Measurements from ENCODE around the gene IMP3.

- TF ChIP-seq CTCF (IDR thresholded peaks at IDR 0.05) (no peak), POLR2A (IDR thresholded peaks at IDR 0.05) (no peak)
These were observed 48.2 kb upstream of the IMP3 start for GRCh38 chr15:75688278-75688557.
